IMR-90 (cell line): ENCODE data around the gene TACC3. TPM values are rescaled to one million over a fixed set of nuclear protein-coding genes. Genes with fewer than 3 reads are reported as not detected.

ENCODE experiments used
- ATAC-seq: fragments of 200-7000 bp; cut with Tn5 transposase; 2 replicates; pipeline ENCODE4 v1.9.1; 2020; ENCODE audit warnings: low read depth, mild to moderate bottlenecking, moderate library complexity
- BruUV-seq: library from RNA; stranded (reverse); fragments of 400-500 nt; replicated peaks from 2 replicates; lab custom pipeline; 2021; lab: Mats Ljungman, UMichigan
- CTCF ChIA-PET: fragments of 300-600 bp; formaldehyde crosslinking; extraction: SDS; loops from one replicate; lab custom pipeline; 2021; ENCODE audit warnings: antibody characterized with exemption; lab: Yijun Ruan, JAX
- POLR2A ChIA-PET: fragments of 300-600 bp; sonication (Branson Sonifier 250); formaldehyde crosslinking; loops from one replicate; lab custom pipeline; 2022; ENCODE audit warnings: antibody characterized with exemption; ENCODE audit not compliant: unreplicated experiment; lab: Charles Lee
- DNase-seq: peaks from one replicate; pipeline ENCODE4 v3.0.0; 2013
- H2AFZ ChIP-seq: replicated peaks from 2 replicates; pipeline ENCODE3; 2013; ENCODE audit warnings: low read length, mild to moderate bottlenecking; ENCODE audit not compliant: poor library complexity
- H2AK5ac ChIP-seq: 2 replicates; pipeline ENCODE4 v1.6.1; 2013; ENCODE audit warnings: low read depth, low read length, inconsistent platforms
- H2AK9ac ChIP-seq: replicated peaks from 2 replicates; pipeline ENCODE3; 2013; ENCODE audit warnings: mild to moderate bottlenecking, low read depth, low read length, moderate library complexity; ENCODE audit not compliant: poor library complexity
- H2BK120ac ChIP-seq: 2 replicates; pipeline ENCODE4 v1.6.1; 2013; ENCODE audit warnings: low read depth, low read length, inconsistent platforms
- H2BK15ac ChIP-seq: 3 replicates; pipeline ENCODE4 v1.6.1; 2013; ENCODE audit warnings: low read depth, low read length, inconsistent platforms
- H2BK20ac ChIP-seq: 2 replicates; pipeline ENCODE4 v1.6.1; 2013; ENCODE audit warnings: low read depth, mild to moderate bottlenecking, inconsistent platforms, low read length, moderate library complexity
- H2BK5ac ChIP-seq: 2 replicates; pipeline ENCODE4 v1.6.1; 2013; ENCODE audit warnings: mild to moderate bottlenecking, low read depth, low read length, inconsistent platforms; ENCODE audit not compliant: poor library complexity, severe bottlenecking
- H3K14ac ChIP-seq: replicated peaks from 2 replicates; pipeline ENCODE4 v1.6.1; 2013; ENCODE audit warnings: low read depth, low read length, inconsistent platforms
- H3K18ac ChIP-seq: 2 replicates; pipeline ENCODE4 v1.6.1; 2013; ENCODE audit warnings: low read depth, low read length, control low read depth
- H3K23ac ChIP-seq: 2 replicates; pipeline ENCODE4 v1.6.1; 2013; ENCODE audit warnings: low read depth, low read length, inconsistent platforms
- H3K27ac ChIP-seq: 2 replicates; pipeline ENCODE4 v1.5.1; 2013; ENCODE audit warnings: mild to moderate bottlenecking, control low read depth, low read length; ENCODE audit not compliant: insufficient read depth
- H3K27me3 ChIP-seq: 2 replicates; pipeline ENCODE4 v1.6.1; 2013; ENCODE audit warnings: low read length; ENCODE audit not compliant: control insufficient read depth, insufficient read depth
- H3K36me3 ChIP-seq: 2 replicates; pipeline ENCODE4 v1.6.1; 2013; ENCODE audit warnings: low read length, mixed read lengths; ENCODE audit not compliant: control insufficient read depth, insufficient read depth
- H3K4ac ChIP-seq: 2 replicates; pipeline ENCODE4 v1.6.1; 2013; ENCODE audit warnings: low read depth, low read length, inconsistent platforms
- H3K4me1 ChIP-seq: 2 replicates; pipeline ENCODE4 v1.6.1; 2013; ENCODE audit warnings: low read length, mixed read lengths; ENCODE audit not compliant: control insufficient read depth, insufficient read depth
- H3K4me2 ChIP-seq: 2 replicates; pipeline ENCODE4 v1.6.1; 2013; ENCODE audit warnings: low read depth, mild to moderate bottlenecking, control low read depth, low read length, moderate library complexity
- H3K4me3 ChIP-seq: 2 replicates; pipeline ENCODE4 v1.5.1; 2013; ENCODE audit warnings: low read depth, mild to moderate bottlenecking, control low read depth, low read length, moderate library complexity; ENCODE audit not compliant: insufficient read depth
- H3K56ac ChIP-seq: 2 replicates; pipeline ENCODE4 v1.6.1; 2013; ENCODE audit warnings: low read length, inconsistent platforms; ENCODE audit not compliant: insufficient read depth; ENCODE audit errors: extremely low read depth
- H3K79me1 ChIP-seq, 2 experiments: 2 replicates each; pipeline ENCODE4 v1.6.1; 2013; ENCODE audit warnings: low read length in 2 of 2, inconsistent platforms in 1 of 2, low read depth in 1 of 2
- H3K9ac ChIP-seq: 2 replicates; pipeline ENCODE4 v1.6.1; 2013; ENCODE audit warnings: low read depth, low read length, control low read depth
- H3K9me1 ChIP-seq: 2 replicates; pipeline ENCODE4 v1.6.1; 2013; ENCODE audit warnings: low read length, inconsistent platforms; ENCODE audit not compliant: insufficient read depth
- H3K9me3 ChIP-seq: 2 replicates; pipeline ENCODE4 v1.6.1; 2013; ENCODE audit warnings: low read length; ENCODE audit not compliant: control insufficient read depth, insufficient read depth
- H4K20me1 ChIP-seq: 2 replicates; pipeline ENCODE4 v1.6.1; 2013; ENCODE audit warnings: low read length, inconsistent platforms; ENCODE audit not compliant: insufficient read depth
- H4K5ac ChIP-seq: 2 replicates; pipeline ENCODE4 v1.6.1; 2013; ENCODE audit warnings: mild to moderate bottlenecking, low read depth, low read length, control low read depth
- H4K8ac ChIP-seq, 2 experiments: 2 replicates each; pipeline ENCODE4 v1.6.1; 2013; ENCODE audit warnings: low read depth in 2 of 2, low read length in 2 of 2, control low read depth in 1 of 2, inconsistent platforms in 1 of 2
- H4K91ac ChIP-seq: 2 replicates; pipeline ENCODE4 v1.6.1; 2013; ENCODE audit warnings: low read depth, low read length, inconsistent platforms; ENCODE audit not compliant: insufficient read depth
- BHLHE40 ChIP-seq: fragments of 150-350 bp; IDR thresholded peaks from 2 replicates; pipeline ENCODE4 v1.6.1; 2016; ENCODE audit warnings: mild to moderate bottlenecking, low read depth, low read length
- CHD1 ChIP-seq: IDR thresholded peaks from 2 replicates; pipeline ENCODE4 v1.6.1; 2012; ENCODE audit warnings: low read depth, low read length, improper control_type of control experiment
- FOS ChIP-seq: fragments of 150-350 bp; IDR thresholded peaks from 2 replicates; pipeline ENCODE4 v1.6.1; 2016; ENCODE audit warnings: low read depth, low read length
- MAFK ChIP-seq: IDR thresholded peaks from 2 replicates; pipeline ENCODE4 v1.6.1; 2012; ENCODE audit warnings: low read depth, low read length, improper control_type of control experiment
- NFE2L2 ChIP-seq: fragments of 150-350 bp; IDR thresholded peaks from 2 replicates; pipeline ENCODE4 v1.6.1; 2016; ENCODE audit warnings: low read depth, mild to moderate bottlenecking, low read length
- POLR2A ChIP-seq: IDR thresholded peaks from 2 replicates; pipeline ENCODE4 v1.6.1; 2012; ENCODE audit warnings: mild to moderate bottlenecking, low read depth, low read length
- RAD21 ChIP-seq: IDR thresholded peaks from 2 replicates; pipeline ENCODE4 v1.6.1; 2012; ENCODE audit warnings: low read length, improper control_type of control experiment
- RCOR1 ChIP-seq: IDR thresholded peaks from 2 replicates; pipeline ENCODE4 v1.6.1; 2012; ENCODE audit warnings: mild to moderate bottlenecking, low read length, improper control_type of control experiment; ENCODE audit not compliant: insufficient replicate concordance
- RFX5 ChIP-seq: IDR thresholded peaks from 2 replicates; pipeline ENCODE4 v1.8.0; 2012; ENCODE audit warnings: low read depth, mild to moderate bottlenecking, low read length, moderate library complexity
- SMC3 ChIP-seq: fragments of 150-350 bp; IDR thresholded peaks from 2 replicates; pipeline ENCODE4 v1.6.1; 2016; ENCODE audit warnings: low read depth, mild to moderate bottlenecking, antibody characterized with exemption, low read length, moderate library complexity
- WGBS, 2 experiments: methylation state at CpG; one replicate each; pipeline versions ENCODE4 v1.1.5 to v1.1.7; 2013; ENCODE audit warnings: missing lambda C conversion rate in 2 of 2; ENCODE audit not compliant: insufficient read length in 1 of 2; ENCODE audit errors: extremely low coverage in 2 of 2; 5-methylcytosine and 5-hydroxymethylcytosine counted together
- dilution Hi-C: fragments of 300-500 bp; cut with HindIII; formaldehyde crosslinking; loops from one replicate; pipeline ENCODE4 v1.14.3; 2018; ENCODE audit warnings: low sequenced_read_pairs; ENCODE audit not compliant: unreplicated experiment
- in situ Hi-C: fragments of 300-500 bp; cut with MboI; formaldehyde crosslinking; loops from 3 replicates; pipeline ENCODE4 v1.14.3; 2019; ENCODE audit warnings: low sequenced_read_pairs, inconsistent platforms, mixed read lengths
- intact Hi-C: fragments of 100-400 bp; cut with micrococcal nuclease; formaldehyde crosslinking; loops from 2 replicates; pipeline ENCODE4 v1.10.0; 2022
- polyA plus RNA-seq, 3 experiments: library from polyadenylated mRNA; depleted of rRNA; stranded (reverse); fragments of >200 nt; gene quantifications; 2 replicates each; pipeline ENCODE4 v1.2.3, GENCODE V29; 2012; ENCODE audit warnings: low replicate concordance in 1 of 3
- total RNA-seq: library from RNA; depleted of rRNA; stranded (reverse); fragments of >200 nt; gene quantifications from 2 replicates; pipeline ENCODE4 v1.2.3, GENCODE V29; 2012
- TF ChIP-seq, protein P1 (sequence below): conservative IDR thresholded peaks from 2 replicates; pipeline ENCODE4 v1.5.1; 2012; ENCODE audit warnings: mild to moderate bottlenecking, low read depth, low read length, improper control_type of control experiment
- TF ChIP-seq, protein P2 (sequence below): fragments of 150-350 bp; IDR thresholded peaks from 2 replicates; pipeline ENCODE4 v1.6.1; 2017; ENCODE audit warnings: mild to moderate bottlenecking, antibody characterized with exemption, low read length, low read depth

The TACC3 gene
- total and polyA plus RNA-seq, 2 of the 4 experiments (the other 2 are of a cell fraction): 15.1 to 49.7 TPM

DNA sequence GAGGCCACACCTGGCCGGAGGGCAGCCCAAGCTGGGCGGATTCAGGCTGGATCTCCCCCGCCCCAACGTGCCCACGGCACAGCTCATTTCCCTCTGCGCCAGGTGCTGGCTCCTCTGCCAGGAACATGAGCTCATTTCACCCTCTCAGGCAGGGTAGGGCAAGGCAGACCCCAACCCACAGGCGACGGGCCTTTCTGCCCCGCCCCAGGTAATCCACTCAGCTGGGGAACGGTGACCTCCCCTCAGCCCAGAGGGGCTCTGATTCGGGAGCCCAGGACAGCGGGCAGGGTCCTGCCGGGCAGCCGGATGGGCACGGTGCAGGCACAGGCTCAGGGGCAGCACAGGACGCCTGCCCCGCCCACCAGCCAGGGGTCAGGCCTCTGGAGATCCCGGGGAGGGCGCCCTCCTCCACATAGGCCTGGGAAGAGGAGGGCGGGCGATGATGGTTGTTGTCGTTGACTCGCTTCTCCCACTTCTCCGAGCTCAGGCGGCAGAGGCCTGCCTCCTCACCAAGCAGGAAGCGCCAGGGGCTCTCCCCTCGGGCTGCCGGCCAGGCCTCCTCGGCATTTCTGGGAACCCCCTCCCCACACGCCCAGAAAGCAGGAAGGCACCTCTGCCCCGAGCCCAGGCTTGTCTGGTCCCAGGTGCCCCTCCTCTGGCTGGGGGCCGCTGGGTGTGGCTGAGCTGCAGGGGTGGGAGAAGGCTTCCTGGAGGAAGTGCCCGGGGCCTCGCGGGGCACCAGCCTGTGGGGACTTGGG is 31.1 kb downstream of the TACC3 start:
- intact Hi-C loops (no loop called here), in situ Hi-C loops (no loop called here), dilution Hi-C loops (no loop called here)
- no peak overlapping the region for H4K8ac ChIP-seq
- H3K4ac ChIP-seq: no peak overlapping the region
- no peak overlapping the region for H2BK15ac ChIP-seq
- no peak overlapping the region for H3K4me3 ChIP-seq
- no peak overlapping the region for H4K91ac ChIP-seq
- H3K79me1 ChIP-seq: no peaks in the 10 kb centered on the region
- no peak overlapping the region for H3K18ac ChIP-seq
- no peaks in the 10 kb centered on the region for H3K9me1 ChIP-seq
- H4K20me1 ChIP-seq: no peaks in the 10 kb centered on the region
- ATAC-seq (no peak), DNase-seq (peak; percentile 7)
- no peak overlapping the region for H3K14ac ChIP-seq
- no peak for TF ChIP-seq RCOR1
- TF ChIP-seq RAD21: no peak
- TF ChIP-seq, protein P1, sequence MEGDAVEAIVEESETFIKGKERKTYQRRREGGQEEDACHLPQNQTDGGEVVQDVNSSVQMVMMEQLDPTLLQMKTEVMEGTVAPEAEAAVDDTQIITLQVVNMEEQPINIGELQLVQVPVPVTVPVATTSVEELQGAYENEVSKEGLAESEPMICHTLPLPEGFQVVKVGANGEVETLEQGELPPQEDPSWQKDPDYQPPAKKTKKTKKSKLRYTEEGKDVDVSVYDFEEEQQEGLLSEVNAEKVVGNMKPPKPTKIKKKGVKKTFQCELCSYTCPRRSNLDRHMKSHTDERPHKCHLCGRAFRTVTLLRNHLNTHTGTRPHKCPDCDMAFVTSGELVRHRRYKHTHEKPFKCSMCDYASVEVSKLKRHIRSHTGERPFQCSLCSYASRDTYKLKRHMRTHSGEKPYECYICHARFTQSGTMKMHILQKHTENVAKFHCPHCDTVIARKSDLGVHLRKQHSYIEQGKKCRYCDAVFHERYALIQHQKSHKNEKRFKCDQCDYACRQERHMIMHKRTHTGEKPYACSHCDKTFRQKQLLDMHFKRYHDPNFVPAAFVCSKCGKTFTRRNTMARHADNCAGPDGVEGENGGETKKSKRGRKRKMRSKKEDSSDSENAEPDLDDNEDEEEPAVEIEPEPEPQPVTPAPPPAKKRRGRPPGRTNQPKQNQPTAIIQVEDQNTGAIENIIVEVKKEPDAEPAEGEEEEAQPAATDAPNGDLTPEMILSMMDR: no peak
- no peak for TF ChIP-seq SMC3
- no peak for TF ChIP-seq RFX5
- TF ChIP-seq POLR2A: no peak
- no peak for TF ChIP-seq NFE2L2
- no peak for TF ChIP-seq BHLHE40
- TF ChIP-seq, protein P2, sequence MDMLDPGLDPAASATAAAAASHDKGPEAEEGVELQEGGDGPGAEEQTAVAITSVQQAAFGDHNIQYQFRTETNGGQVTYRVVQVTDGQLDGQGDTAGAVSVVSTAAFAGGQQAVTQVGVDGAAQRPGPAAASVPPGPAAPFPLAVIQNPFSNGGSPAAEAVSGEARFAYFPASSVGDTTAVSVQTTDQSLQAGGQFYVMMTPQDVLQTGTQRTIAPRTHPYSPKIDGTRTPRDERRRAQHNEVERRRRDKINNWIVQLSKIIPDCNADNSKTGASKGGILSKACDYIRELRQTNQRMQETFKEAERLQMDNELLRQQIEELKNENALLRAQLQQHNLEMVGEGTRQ: no peak
- no peak for TF ChIP-seq MAFK
- TF ChIP-seq FOS: no peak
- no peak for TF ChIP-seq CHD1
- 75% methylated on average over 8 of the region's 35 CpGs; no CpG with 5 or more reads in 1 of the 2 experiments for WGBS, 2 experiments
- no TSS peak for BruUV-seq
- no peak overlapping the region for H2AK5ac ChIP-seq
- H2AFZ ChIP-seq: peak overlapping the region; percentile 61
- H3K4me2 ChIP-seq: no peak overlapping the region
- no peaks in the 10 kb centered on the region for H3K4me1 ChIP-seq
- H2BK120ac ChIP-seq: no peak overlapping the region
- H3K36me3 ChIP-seq: no peaks in the 10 kb centered on the region
- H3K27ac ChIP-seq: no peak overlapping the region
- no peak overlapping the region for H2AK9ac ChIP-seq
- no peaks in the 10 kb centered on the region for H3K9me3 ChIP-seq
- H3K56ac ChIP-seq: no peak overlapping the region
- POLR2A ChIA-PET: no interaction called here
- no peak overlapping the region for H3K23ac ChIP-seq
- H4K5ac ChIP-seq: no peak overlapping the region
- no peak overlapping the region for H3K9ac ChIP-seq
- no peaks in the 10 kb centered on the region; the same call in 1 of the 2 replicates for H3K27me3 ChIP-seq
- H2BK5ac ChIP-seq: no peak overlapping the region
- no peak overlapping the region for H2BK20ac ChIP-seq
- CTCF ChIA-PET: no interaction called here
